Glutamatergic neuron (in vitro differentiated cells): ENCODE results near the gene ZNF277. TPM values are rescaled to one million over a fixed set of nuclear protein-coding genes. Genes with fewer than 3 reads are reported as not detected.

Experiments used
- DNase-seq: peaks from one replicate; pipeline ENCODE4 v3.0.0; 2022
- H3K27ac Mint-ChIP-seq: one replicate; pipeline ENCODE4 v1.8.0; 2020; ENCODE audit warnings: mild to moderate bottlenecking, mixed read lengths, inconsistent platforms; ENCODE audit not compliant: unreplicated experiment
- H3K27me3 Mint-ChIP-seq: one replicate; pipeline ENCODE4 v1.8.0; 2020; ENCODE audit warnings: mild to moderate bottlenecking, moderate library complexity, mixed read lengths, inconsistent platforms; ENCODE audit not compliant: unreplicated experiment
- H3K36me3 Mint-ChIP-seq: one replicate; pipeline ENCODE4 v1.8.0; 2020; ENCODE audit warnings: mild to moderate bottlenecking, mixed read lengths, inconsistent platforms; ENCODE audit not compliant: unreplicated experiment
- H3K4me1 Mint-ChIP-seq: one replicate; pipeline ENCODE4 v1.8.0; 2020; ENCODE audit warnings: mild to moderate bottlenecking, low read depth, mixed read lengths, inconsistent platforms; ENCODE audit not compliant: unreplicated experiment
- H3K4me3 Mint-ChIP-seq: one replicate; pipeline ENCODE4 v1.8.0; 2020; ENCODE audit warnings: mild to moderate bottlenecking, mixed read lengths, inconsistent platforms; ENCODE audit not compliant: unreplicated experiment
- H3K9me3 Mint-ChIP-seq: one replicate; pipeline ENCODE4 v1.8.0; 2020; ENCODE audit warnings: mild to moderate bottlenecking, moderate library complexity, mixed read lengths, inconsistent platforms; ENCODE audit not compliant: unreplicated experiment
- total RNA-seq: library from RNA; stranded (reverse); fragmentation: NEBNext Ultra II Directional; extraction: Animal tissue kit (Norgen Biotek cat#: 25700); gene quantifications from one replicate; pipeline ENCODE4 v1.2.1, GENCODE V29; 2021; ENCODE audit not compliant: unreplicated experiment
- TF ChIP-seq, protein P1 (sequence below): fragments of 200-600 bp; sonication (generic); IDR thresholded peaks from one replicate; pipeline ENCODE4 v1.5.0; 2021; ENCODE audit not compliant: partially characterized antibody, unreplicated experiment

Gene ZNF277
- total RNA-seq, 1 donor from 2014 or later = 27.0 TPM

DNA sequence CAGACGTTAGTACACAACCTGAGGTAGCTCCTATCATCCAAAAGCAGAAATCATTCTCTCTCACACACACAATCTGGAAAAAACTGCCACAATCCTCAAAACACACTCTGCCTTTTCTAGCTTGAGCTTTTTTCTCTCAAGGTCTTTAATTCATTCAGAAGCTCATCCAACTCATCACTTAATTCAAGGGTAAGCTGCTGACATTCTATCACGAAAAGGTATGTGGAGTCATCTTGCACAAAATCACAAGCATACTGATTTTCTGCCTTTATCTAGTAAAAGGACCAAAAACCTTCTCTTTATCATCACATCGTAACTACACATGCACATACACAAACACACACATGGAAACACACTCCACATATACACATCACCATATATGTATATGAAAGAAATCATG, 32.3 kb upstream of the ZNF277 start:
- H3K4me1 Mint-ChIP-seq = peaks cover 27% of the 10 kb centered on the region
- H3K27me3 Mint-ChIP-seq = no peaks in the 10 kb centered on the region
- no peaks in the 10 kb centered on the region for H3K9me3 Mint-ChIP-seq
- no peaks in the 10 kb centered on the region for H3K36me3 Mint-ChIP-seq
- DNase-seq = no peak
- TF ChIP-seq, protein P1, sequence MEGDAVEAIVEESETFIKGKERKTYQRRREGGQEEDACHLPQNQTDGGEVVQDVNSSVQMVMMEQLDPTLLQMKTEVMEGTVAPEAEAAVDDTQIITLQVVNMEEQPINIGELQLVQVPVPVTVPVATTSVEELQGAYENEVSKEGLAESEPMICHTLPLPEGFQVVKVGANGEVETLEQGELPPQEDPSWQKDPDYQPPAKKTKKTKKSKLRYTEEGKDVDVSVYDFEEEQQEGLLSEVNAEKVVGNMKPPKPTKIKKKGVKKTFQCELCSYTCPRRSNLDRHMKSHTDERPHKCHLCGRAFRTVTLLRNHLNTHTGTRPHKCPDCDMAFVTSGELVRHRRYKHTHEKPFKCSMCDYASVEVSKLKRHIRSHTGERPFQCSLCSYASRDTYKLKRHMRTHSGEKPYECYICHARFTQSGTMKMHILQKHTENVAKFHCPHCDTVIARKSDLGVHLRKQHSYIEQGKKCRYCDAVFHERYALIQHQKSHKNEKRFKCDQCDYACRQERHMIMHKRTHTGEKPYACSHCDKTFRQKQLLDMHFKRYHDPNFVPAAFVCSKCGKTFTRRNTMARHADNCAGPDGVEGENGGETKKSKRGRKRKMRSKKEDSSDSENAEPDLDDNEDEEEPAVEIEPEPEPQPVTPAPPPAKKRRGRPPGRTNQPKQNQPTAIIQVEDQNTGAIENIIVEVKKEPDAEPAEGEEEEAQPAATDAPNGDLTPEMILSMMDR = no peak
- peak overlapping the region; percentile 31 for H3K27ac Mint-ChIP-seq
- H3K4me3 Mint-ChIP-seq = no peak overlapping the region

DNA sequence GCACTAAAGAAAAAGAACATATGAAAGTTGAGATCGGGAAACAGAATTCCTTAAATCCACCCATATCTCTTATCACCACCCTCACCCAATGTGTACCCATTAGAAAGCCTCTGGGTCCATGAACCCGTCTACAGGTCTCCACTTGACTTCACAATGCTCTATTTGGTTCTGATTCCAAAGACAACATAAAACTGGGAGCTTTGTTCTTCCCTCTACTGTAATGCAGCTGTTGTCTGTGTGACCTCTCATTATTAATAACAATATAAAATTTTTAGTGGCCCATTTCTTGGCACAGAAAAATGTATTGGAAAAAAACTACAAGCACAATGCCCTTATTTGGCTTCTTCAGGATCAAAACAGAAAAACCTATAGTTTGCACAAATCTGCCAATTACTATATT, 30.3 kb upstream of the ZNF277 start:
- DNase-seq = no peak
- TF ChIP-seq, protein P1 = no peak
- Mint-ChIP-seq H3K27ac (no peak overlapping the region), H3K4me3 (no peak overlapping the region), H3K27me3 (no peaks in the 10 kb centered on the region), H3K4me1 (peaks cover 36% of the 10 kb centered on the region), H3K36me3 (no peaks in the 10 kb centered on the region), H3K9me3 (no peaks in the 10 kb centered on the region)

DNA sequence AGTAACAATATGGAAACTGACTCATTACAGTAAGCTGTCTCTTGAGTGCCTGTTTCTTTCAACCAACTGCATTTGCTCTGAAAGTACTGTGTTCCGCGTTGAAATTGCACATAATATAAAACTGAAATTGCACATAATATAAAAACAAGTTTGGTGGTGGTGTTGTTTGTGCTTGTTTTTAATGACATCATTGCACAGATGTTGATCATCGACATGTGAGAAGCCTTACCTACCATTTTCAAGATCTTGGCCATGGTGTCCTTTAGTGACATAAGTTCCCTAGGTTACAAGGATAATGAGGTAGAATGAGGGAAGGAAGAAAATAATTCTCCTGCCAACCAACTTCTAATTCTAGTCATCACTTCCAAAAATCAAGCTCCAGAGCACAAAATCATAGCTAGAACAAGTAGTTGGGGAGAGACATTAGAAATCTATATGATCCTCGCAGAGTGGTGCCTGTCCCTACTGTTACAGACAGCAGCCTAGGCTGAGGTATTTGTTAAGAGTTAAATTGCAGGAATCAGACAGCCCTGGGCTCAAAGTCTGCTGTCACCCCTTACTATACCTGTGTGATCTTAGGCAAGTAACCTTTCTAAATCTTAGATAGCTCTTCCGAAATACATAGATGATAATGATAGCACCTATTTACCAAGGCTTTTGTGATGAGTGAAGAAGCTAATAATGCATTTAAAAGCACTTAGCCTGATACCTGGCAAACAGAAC, 29.6 kb upstream of the ZNF277 start:
- peaks cover 36% of the 10 kb centered on the region for H3K4me1 Mint-ChIP-seq
- TF ChIP-seq, protein P1 = no peak
- no peaks in the 10 kb centered on the region for H3K27me3 Mint-ChIP-seq
- no peaks in the 10 kb centered on the region for H3K36me3 Mint-ChIP-seq
- no peak overlapping the region for H3K4me3 Mint-ChIP-seq
- DNase-seq = no peak
- H3K27ac Mint-ChIP-seq = no peak overlapping the region
- no peaks in the 10 kb centered on the region for H3K9me3 Mint-ChIP-seq

DNA sequence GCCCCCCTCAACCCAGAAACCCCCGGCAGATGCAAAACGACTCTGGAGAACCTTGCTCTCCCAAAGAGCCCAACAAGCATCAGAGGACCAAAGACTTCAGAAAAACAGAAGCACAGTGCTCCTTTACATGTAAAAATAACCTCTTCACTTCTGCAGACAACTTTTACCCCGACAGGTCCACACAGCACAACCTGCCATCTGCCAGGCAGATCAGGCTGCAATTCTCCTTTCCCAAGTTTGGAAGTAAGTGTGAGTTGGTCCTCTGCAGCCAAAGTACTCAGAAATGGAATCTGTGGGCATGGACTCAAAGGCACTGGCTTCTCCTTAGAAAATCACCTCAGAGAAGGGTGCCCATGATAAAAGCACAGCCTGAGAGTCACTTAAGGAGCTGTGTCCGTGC, 26.3 kb upstream of the ZNF277 start:
- no peak for DNase-seq
- Mint-ChIP-seq H3K36me3 (no peaks in the 10 kb centered on the region), H3K27me3 (no peaks in the 10 kb centered on the region), H3K4me3 (no peak overlapping the region), H3K4me1 (peaks cover 39% of the 10 kb centered on the region), H3K27ac (no peak overlapping the region), H3K9me3 (no peaks in the 10 kb centered on the region)
- TF ChIP-seq, protein P1 = no peak

DNA sequence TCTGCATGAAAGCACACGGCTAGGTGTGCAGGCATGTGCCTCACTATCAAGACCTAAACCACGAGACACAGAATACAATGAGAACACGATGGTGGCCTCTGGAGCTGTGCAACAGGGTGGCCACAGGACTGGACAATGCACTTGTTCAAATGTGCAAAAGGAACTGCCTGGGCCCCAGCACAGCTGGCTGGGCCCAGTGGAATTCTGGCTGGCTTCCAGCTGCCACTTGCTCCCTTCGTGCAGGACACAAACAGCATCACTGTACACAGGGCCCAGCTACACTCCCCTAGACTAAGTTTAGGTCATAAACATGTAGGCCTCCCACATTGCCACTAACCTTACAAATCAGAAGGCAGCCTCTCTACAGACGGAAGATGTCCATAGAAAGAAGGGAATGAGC, 23.7 kb upstream of the ZNF277 start:
- Mint-ChIP-seq H3K9me3 (no peaks in the 10 kb centered on the region), H3K27ac (no peak overlapping the region), H3K27me3 (peaks cover 2% of the 10 kb centered on the region), H3K4me1 (peaks cover 35% of the 10 kb centered on the region), H3K4me3 (no peak overlapping the region), H3K36me3 (no peaks in the 10 kb centered on the region)
- no peak for DNase-seq
- TF ChIP-seq, protein P1 = no peak
